ENCODE data around the gene APOO.

The APOO gene

DNA sequence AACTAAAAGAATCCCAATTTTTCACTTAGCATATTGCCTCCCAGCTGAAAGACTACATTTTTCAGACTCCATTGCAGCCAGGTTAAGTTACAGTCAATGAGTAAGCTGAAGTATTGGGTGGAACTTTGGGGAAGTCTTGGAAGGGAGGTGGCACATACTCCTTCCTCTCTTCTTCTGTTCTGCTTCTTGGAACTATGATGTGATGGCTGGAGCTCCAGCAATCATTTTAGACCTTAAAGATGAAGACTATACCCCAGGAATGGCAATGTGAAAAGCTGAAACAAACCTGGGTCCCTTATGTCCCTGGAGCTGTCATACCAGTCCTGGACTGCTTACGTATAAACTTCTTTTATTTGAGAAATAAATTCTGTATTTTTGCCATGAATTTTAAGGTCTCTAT, 93.9 kb downstream of the APOO start:
- no peak for DNase-seq

DNA sequence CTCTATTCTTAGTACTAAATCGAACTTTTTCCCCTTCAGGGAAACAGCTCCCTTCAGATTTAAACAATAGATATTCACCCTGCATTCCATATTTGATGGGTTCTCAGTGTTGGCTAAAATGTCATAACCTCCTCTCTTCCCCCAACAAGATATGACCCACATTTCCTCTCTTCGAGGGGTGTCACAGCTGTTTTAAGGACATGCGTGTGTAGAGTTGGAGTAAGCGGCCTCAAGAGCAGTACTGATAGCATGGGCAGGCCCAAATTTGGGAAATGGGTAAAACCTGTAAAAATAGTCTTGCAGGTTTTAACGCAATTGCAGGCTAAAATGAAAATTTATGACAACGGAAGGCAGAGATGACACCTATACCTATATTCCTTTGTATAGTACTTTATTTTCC, 96.1 kb downstream of the APOO start:
- DNase-seq: no peak

GRCh38 chrX:23811108-23811651, 96.6 kb downstream of the APOO start:
- no peak for DNase-seq

DNA sequence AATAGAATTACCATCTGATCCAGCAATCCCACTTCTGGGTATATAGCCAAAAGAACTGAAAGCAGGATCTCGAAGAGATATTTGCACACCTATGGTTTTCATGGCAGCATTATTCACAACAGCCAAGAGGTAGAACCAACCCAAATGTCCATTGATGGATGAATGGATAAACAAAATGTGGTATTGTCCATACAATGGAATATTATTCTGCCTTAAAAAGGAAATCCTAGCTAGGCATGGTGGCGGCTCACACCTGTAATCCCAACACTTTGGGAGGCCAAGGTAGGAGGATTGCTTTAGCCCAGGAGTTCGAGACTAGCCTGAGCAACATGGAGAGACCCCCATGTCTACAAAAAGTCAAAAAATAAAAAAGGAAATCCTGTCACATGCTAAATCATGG, 97.5 kb downstream of the APOO start:
- no peak for DNase-seq

GRCh38 chrX:23805389-23805788, 102.3 kb downstream of the APOO start:
- DNase-seq: no peak

DNA sequence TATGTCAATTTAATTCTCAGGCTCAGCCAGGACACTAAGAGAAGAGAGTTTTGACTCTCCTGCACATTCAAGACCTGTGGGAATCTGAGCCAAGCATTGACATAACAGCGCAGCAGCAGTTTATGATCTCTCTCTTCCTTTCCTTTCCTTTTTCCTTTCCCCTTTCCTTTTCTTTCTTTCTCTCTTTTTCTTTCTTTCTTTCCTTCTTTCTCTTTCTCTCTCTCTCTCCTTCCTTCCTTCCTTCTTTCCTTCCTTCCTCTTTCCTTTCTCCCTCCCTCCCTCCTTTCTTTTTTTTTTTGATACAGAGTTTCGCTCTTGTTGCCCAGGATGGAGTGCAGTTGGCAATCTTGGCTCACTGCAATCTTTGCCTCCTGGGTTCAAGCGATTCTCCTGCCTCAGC, 103.2 kb downstream of the APOO start:
- no peak for DNase-seq

DNA sequence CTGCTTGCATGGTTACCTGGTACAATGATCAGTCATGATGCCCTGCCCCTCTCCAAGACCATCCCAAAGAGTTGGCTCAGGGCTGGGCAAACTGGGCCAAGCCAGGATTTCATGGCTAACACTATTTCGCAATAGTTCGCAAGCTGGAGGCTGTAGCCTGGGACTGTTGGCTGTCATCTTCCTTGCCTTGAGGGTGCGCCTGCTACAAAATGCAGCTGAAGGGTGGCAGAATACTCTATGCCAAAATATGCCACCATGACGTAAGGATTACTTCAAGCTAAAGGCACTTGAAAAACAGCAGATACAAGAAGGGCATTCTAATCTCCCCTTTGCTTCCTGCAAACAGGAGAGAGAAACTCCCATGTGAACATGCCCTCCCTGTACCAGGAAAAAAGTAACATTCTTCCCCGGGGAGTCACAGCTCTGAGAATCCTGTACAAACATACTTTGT, 103.8 kb downstream of the APOO start:
- no peak for DNase-seq

DNA sequence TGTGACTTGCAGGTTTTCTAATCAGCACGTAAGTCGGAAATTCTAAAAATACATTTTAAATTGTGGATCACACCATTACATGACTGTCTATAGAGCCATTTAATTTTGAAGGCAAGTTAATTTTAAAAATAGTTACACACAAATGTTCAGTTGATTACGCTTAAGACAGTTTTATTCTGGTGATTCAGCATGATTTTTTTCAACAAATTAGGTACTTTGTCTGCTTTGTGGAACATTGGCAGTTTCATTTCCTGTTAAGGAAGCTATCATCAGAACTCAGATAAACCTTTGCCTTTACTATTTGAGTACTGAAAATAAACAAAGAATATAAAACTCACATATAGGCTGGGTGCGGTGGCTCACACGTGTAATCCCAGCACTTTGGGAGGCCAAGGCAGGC, 105.3 kb downstream of the APOO start:
- no peak for DNase-seq

DNA sequence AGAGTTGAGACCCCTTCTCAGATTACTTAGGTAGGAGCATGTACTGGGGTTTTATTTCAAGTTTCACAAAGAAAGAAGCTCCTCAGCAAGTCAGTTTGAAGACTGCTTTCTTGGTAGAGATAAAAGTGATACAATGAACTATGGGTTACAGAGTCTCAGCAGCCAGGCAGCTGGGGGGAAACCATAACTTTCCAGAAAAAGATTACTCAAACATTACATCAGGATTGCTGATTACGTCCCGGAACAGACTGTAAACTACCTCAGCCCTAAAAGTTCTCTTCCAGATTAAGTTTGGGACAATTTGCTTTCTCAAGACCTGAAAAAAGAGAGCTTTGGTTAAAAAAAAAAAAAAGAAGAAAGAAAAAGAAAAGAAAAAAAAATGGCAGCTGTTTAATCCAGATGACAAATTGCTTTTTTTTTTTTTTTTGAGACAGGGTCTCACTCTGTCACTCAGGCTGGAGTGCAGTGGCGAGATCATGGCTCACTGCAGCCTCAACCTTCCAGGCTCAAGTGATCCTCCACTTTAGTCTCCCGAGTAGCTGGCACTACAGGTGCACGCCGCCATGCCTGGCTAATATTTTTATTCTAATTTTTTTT, 108.2 kb downstream of the APOO start:
- no peak for DNase-seq

- DNase-seq: no peak
These were observed 110.2 kb downstream of the APOO start for GRCh38 chrX:23797371-23798128.

GRCh38 chrX:23795221-23795620, 112.5 kb downstream of the APOO start:
- no peak for DNase-seq

DNA sequence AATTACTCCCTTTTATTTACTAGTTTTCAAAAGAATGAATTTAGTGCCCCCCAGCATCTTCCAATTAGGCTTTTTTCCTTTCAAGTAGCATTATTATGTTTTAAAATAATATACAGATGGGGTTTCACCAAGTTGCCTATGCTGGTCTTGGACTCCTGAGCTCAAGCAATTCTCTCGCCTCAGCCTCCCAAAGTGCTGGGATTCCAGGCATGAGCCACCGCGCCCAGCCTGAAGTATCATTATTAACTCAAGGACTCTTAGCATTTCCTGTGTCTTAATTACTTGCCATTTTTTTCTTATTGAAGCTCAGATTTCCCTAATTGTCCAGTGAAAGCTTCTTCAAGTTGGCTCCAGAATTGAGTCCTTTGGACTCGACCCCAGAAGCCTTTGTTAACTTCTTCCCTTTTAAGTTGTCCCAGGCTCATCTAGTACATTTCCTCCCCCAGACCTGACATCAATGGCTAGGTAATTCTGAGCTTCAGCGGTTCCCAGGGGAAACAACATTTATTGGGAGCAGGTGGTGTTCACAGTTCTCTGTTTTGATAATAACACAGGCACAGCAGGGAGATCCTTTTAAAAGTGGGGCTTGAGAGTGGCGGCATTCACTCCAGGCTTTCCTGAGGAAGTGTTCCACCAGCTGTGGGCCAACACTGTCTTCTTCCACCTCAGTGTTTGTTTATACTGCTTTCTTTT, 114.7 kb downstream of the APOO start:
- DNase-seq: no peak

GRCh38 chrX:23790155-23790497, 117.6 kb downstream of the APOO start:
- DNase-seq: no peak

- DNase-seq: no peak
These were observed 118.2 kb downstream of the APOO start for GRCh38 chrX:23789386-23790154.

DNA sequence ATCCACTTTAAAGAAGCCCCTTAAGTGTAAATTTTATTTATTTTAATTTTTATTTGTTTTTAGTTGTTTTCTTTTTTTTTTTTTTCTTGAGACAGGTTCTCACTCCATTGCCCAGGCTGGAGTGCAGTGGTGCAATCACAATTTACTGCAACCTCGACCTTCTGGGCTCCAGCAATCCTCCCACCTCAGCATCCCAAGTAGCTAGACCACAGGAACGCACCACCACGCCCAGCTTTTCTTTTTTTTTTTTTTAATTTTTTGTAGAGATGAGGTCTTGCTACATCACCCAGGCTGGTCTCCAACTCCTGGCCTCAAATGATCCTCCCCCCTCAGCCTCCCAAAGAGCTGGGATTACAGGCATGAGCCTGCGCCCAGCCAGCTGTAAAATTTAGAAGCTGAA, 118.8 kb downstream of the APOO start:
- no peak for DNase-seq

DNA sequence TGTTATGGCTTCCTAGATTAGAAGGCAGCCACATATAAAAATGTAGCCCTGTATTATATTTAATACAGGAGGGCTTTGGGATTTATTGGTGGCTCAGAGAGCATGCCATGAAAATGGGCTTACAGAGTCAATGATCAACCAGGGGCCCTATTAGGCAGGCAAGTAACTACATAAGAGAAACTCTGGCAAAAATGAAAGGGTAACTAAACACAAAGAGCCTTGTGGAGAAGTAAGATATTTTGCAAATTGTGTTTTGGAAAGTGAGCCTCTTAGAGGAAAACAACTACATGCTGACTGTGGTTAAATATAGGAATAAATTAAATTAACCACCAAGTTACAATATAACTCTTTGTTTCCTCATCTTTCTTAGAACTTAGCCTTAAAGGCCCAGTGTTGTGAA, 119.2 kb downstream of the APOO start:
- no peak for DNase-seq

- DNase-seq: no peak
These were observed 120.0 kb downstream of the APOO start for GRCh38 chrX:23787745-23788118.

DNA sequence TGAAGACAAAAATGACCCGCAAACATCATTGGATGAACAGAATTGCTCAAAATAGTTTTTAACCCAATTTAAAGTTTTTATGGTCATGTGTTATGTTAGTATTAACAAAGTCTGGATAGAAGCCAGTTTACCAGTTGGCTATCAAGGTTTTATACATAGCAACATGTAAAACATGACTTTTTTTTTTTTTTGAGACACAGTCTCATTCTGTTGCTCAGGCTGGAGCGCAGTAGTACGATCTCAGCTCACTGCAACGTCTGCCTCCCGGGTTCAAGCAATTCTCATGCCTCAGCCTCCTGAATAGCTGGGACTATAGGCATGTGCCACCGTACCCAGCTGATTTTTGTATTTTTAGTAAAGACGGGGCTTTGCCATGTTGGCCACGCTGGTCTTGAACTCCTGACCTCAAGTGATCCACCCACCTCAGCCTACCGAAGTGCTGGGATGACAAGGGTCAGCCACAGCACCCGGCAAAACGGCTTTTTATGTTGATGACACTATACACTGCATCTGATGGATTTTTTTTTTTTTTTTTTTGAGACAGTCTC, 121.4 kb downstream of the APOO start:
- no peak for DNase-seq

DNA sequence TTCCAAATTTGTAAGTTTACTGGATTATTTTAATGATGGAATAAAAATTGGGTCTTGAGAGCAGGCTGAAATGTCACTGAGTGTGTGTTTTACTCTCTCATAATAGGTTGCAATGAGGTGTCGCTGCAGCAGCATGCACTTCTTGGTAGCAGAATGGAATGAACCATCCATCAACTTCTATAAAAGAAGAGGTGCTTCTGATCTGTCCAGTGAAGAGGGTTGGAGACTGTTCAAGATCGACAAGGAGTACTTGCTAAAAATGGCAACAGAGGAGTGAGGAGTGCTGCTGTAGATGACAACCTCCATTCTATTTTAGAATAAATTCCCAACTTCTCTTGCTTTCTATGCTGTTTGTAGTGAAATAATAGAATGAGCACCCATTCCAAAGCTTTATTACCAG, 122.2 kb downstream of the APOO start:
- no peak for DNase-seq

DNA sequence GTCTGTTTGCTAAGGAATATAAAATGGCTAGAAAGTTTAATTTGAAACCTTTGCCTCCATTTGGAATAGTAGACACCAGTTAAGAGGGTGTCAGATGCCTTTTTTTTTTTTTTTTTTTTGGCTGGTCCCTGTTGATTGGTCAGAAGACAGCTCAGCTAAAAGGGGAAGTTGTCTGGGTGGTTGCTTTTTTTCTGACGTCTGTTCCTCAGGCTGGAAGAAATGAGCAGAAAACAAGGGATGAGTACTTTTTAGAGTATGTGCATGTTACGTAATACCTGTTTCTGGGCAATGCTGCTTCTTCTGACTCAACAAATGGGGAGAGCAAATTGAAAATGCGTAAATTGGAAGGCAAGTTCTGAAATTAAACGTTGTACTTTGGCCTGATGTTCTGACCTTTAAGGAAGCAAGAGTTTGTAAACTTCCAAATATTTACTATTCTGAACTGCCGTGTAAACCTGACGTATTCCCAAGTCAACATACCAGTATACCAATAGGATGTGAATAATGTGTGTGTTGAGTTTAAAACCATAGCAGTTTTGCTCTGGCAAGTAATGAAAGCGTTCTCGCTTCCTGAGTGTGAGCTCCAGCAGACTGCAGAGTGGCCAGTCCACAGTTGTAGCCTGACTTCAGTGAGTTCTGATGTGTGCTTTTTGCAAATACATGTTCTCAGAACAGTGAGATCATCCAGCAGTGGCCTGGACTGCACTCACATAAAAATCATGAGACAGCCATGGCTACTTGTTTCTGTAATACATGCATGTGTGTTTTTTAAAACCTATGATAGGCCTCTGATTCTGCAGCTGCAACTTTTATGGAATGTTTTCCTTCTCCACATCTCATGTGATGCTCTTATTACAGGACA, 123.0 kb downstream of the APOO start:
- DNase-seq: no peak

- no peak for DNase-seq
These were observed 123.9 kb downstream of the APOO start for GRCh38 chrX:23783589-23784469.
